SK-N-SH (cell line): Measurements from ENCODE around the gene MORF4L1.

ENCODE experiments used
- CHD2 ChIP-seq: fragments of 150-350 bp; IDR thresholded peaks from 2 replicates; pipeline ENCODE4 v1.6.1; 2018; ENCODE audit warnings: low read length; ENCODE audit not compliant: partially characterized antibody
- EP300 ChIP-seq, 2 experiments: IDR thresholded peaks; 2 replicates each; pipeline versions ENCODE4 v1.4.0 to v1.6.1; 2012; ENCODE audit warnings: borderline replicate concordance in 1 of 2, low read depth in 1 of 2, low read length in 1 of 2
- FOXM1 ChIP-seq: IDR thresholded peaks from 2 replicates; pipeline ENCODE4 v1.4.0; 2012; ENCODE audit warnings: low read depth, mild to moderate bottlenecking
- JUND ChIP-seq: IDR thresholded peaks from 2 replicates; pipeline ENCODE4 v1.4.0; 2012
- POLR2AphosphoS5 ChIP-seq: IDR thresholded peaks from 2 replicates; pipeline ENCODE4 v1.6.1; 2012; ENCODE audit warnings: low read depth, low read length
- RAD21 ChIP-seq: IDR thresholded peaks from 2 replicates; pipeline ENCODE4 v1.6.1; 2012; ENCODE audit warnings: mild to moderate bottlenecking, low read length
- YY1 ChIP-seq: IDR thresholded peaks from 2 replicates; pipeline ENCODE4 v1.4.0; 2012; ENCODE audit warnings: low read depth, mild to moderate bottlenecking
- TF ChIP-seq, protein P1 (sequence below): fragments of 200-600 bp; sonication (generic); IDR thresholded peaks from 2 replicates; pipeline ENCODE4 v1.6.1; 2017; ENCODE audit warnings: antibody characterized with exemption, mild to moderate bottlenecking, moderate library complexity

- no peak for TF ChIP-seq FOXM1
- TF ChIP-seq, protein P1, sequence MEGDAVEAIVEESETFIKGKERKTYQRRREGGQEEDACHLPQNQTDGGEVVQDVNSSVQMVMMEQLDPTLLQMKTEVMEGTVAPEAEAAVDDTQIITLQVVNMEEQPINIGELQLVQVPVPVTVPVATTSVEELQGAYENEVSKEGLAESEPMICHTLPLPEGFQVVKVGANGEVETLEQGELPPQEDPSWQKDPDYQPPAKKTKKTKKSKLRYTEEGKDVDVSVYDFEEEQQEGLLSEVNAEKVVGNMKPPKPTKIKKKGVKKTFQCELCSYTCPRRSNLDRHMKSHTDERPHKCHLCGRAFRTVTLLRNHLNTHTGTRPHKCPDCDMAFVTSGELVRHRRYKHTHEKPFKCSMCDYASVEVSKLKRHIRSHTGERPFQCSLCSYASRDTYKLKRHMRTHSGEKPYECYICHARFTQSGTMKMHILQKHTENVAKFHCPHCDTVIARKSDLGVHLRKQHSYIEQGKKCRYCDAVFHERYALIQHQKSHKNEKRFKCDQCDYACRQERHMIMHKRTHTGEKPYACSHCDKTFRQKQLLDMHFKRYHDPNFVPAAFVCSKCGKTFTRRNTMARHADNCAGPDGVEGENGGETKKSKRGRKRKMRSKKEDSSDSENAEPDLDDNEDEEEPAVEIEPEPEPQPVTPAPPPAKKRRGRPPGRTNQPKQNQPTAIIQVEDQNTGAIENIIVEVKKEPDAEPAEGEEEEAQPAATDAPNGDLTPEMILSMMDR: no peak
- no peak for TF ChIP-seq YY1
- no peak for TF ChIP-seq JUND
- no peak for TF ChIP-seq RAD21
- TF ChIP-seq POLR2AphosphoS5: no peak
- no peak for TF ChIP-seq CHD2
- no peak for TF ChIP-seq EP300 (IDR thresholded peaks at IDR 0.05; ENCODE audit: borderline replicate concordance in 1 of 2, low read depth in 1 of 2, low read length in 1 of 2)
These were observed 71.0 kb downstream of the MORF4L1 start for GRCh38 chr15:78943692-78944091.
